Chondrocyte (in vitro differentiated cells): ENCODE results near the gene ANXA6. TPM values are rescaled to one million over a fixed set of nuclear protein-coding genes. Genes with fewer than 3 reads are reported as not detected.
A peak's percentile ranks its signal among the peaks of the same experiment; 100 is the strongest.

Experiments
- DNase-seq: peaks from one replicate; pipeline ENCODE4 v3.0.0; 2021; ENCODE audit warnings: mixed read lengths, low spot score
- H3K27ac Mint-ChIP-seq: one replicate; pipeline ENCODE4 v1.8.0; 2021; ENCODE audit warnings: mild to moderate bottlenecking, moderate library complexity, mixed read lengths; ENCODE audit not compliant: unreplicated experiment
- H3K27me3 Mint-ChIP-seq: 2 replicates; pipeline ENCODE4 v1.8.0; 2021; ENCODE audit warnings: low read depth, mixed read lengths
- H3K36me3 Mint-ChIP-seq: 2 replicates; pipeline ENCODE4 v1.8.0; 2021; ENCODE audit warnings: low read depth, mixed read lengths
- H3K4me1 Mint-ChIP-seq: 2 replicates; pipeline ENCODE4 v1.8.0; 2021; ENCODE audit warnings: low read depth, mild to moderate bottlenecking, mixed read lengths
- H3K4me3 Mint-ChIP-seq: one replicate; pipeline ENCODE4 v1.8.0; 2021; ENCODE audit warnings: mild to moderate bottlenecking, moderate library complexity, mixed read lengths; ENCODE audit not compliant: unreplicated experiment
- H3K9me3 Mint-ChIP-seq: 2 replicates; pipeline ENCODE4 v1.8.0; 2021; ENCODE audit warnings: low read depth, mixed read lengths
- CTCF ChIP-seq: fragments of 200-600 bp; sonication (generic); IDR thresholded peaks from 2 replicates; pipeline ENCODE4 v1.5.0; 2021; ENCODE audit warnings: antibody characterized with exemption, mild to moderate bottlenecking, moderate library complexity
- total RNA-seq: library from RNA; stranded (reverse); gene quantifications from 3 replicates; pipeline ENCODE4 v1.2.1, GENCODE V29; 2021

Gene ANXA6
- total RNA-seq, 1 donor from 2014 or later: 450 TPM

- peak; percentile 56 for TF ChIP-seq CTCF
- Mint-ChIP-seq H3K4me1 (peaks cover 8% of the 10 kb centered on the region), H3K27ac (peak overlapping the region; percentile 45), H3K27me3 (no peaks in the 10 kb centered on the region), H3K9me3 (no peaks in the 10 kb centered on the region), H3K36me3 (peaks cover 17% of the 10 kb centered on the region), H3K4me3 (no peak overlapping the region)
- no peak for DNase-seq
Measured at GRCh38 chr5:151051931-151052608, 105.5 kb downstream of the ANXA6 start.

- TF ChIP-seq CTCF: peak; percentile 93
- Mint-ChIP-seq H3K9me3 (no peaks in the 10 kb centered on the region), H3K27me3 (no peaks in the 10 kb centered on the region), H3K36me3 (peaks cover 13% of the 10 kb centered on the region), H3K4me3 (no peak overlapping the region), H3K27ac (peak overlapping the region; percentile 36), H3K4me1 (peaks cover 8% of the 10 kb centered on the region)
- no peak for DNase-seq
Measured at GRCh38 chr5:151051066-151051930, 106.3 kb downstream of the ANXA6 start.

Other genes starting within 250 kb of the ANXA6 start
- 1.5 to 5.3 TPM (median 4.9 TPM) in 3 replicates for gene GPX3, start 137.2 kb downstream of the ANXA6 start, total RNA-seq
- 47.2 to 75.6 TPM (median 74.0 TPM) in 3 replicates for gene TNIP1, start 76.7 kb downstream of the ANXA6 start, total RNA-seq
- 1.2 to 1.5 TPM (median 1.3 TPM) in 3 replicates for gene CCDC69, start 66.3 kb upstream of the ANXA6 start, total RNA-seq
- 21.4 to 29.1 TPM (median 21.7 TPM) in 3 replicates for gene GM2A, start 95.4 kb upstream of the ANXA6 start, total RNA-seq
- gene SLC36A3, start 146.0 kb upstream of the ANXA6 start, total RNA-seq: not detected in 3 replicates
- not detected in 3 replicates for gene SLC36A2, start 189.8 kb upstream of the ANXA6 start, total RNA-seq